Measurements from ENCODE around the gene UBE2QL1. TPM values are rescaled to one million over a fixed set of nuclear protein-coding genes. Genes with fewer than 3 reads are reported as not detected.

Gene UBE2QL1
- total RNA-seq, 1 donor from 2014 or later: 0.17 TPM

DNA sequence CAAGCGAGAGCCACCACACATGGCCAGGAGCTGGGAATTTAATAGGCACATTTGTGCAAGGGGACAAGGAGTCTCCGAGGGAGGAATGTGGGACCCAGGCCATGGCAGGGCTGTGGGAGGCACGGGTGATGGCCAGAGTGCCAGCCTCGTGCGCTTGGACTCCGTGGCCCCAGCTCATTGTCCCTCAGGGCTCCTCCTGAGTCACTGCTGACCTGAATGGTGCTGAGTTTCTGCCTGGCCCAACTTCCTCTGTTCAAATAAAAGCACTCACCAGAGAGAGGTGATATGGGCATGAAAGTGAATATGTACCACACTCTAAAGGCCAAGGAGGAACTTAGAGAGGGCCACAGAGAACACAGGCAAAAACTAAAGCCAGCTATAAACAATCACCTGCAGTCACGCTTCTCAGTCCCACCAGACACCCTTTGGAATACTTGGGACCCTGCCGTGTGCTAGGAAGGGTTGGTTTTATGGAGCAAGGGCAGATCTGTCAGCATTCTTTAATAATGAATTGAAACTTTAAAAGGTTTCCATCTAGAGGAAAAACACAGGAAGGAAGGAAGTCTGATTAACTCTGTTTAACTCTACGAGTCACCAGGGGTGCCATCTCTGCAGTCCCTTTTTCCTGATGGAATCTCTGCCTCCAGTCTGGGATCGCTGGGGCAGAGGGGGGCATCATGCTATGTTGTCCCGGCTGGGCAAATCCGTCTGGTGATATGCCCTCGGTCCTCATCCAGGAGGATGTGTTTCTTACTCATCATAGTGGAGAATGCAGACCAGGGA, 25.1 kb upstream of the UBE2QL1 start:
- no peak for TF ChIP-seq CTCF (IDR thresholded peaks at IDR 0.05; ENCODE audit: insufficient read depth, low read length, poor library complexity, severe bottlenecking)
- no peak for DNase-seq (ENCODE audit: low read depth)

DNA sequence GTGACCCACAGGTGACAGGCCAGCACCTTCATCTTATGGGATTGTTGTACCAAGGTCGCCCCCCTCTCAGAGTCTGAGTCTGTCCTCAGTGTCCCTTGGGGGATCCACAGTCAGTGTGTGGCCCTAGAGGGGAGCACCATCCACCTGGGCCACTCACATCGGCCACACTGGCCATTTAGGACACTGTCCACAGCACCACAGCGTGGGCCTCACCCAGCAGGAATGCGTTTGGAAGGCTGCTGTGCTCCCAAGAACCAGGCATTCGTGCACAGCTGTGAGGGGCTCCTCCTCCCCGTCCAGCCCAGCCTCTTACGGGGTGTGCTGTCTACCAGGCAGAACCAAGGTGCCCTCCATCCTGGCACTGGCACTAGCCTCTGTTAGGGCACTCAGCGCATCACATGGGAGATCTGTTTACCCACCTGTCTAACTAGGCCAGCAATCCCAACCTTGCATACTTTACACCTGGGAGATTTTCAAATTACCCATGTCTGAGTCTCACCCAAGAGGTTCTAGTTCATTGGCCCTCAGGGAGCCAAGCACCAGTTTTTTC, 24.5 kb upstream of the UBE2QL1 start:
- no peak for TF ChIP-seq CTCF (IDR thresholded peaks at IDR 0.05; ENCODE audit: insufficient read depth, low read length, poor library complexity, severe bottlenecking)
- no peaks in the 10 kb centered on the region for H3K27me3 ChIP-seq (ENCODE audit: control insufficient read depth, insufficient read depth, low read length)
- DNase-seq (ENCODE audit: low read depth): no peak
- H3K4me3 ChIP-seq (ENCODE audit: low read depth, low read length): no peak overlapping the region
- no peaks in the 10 kb centered on the region for H3K36me3 ChIP-seq (ENCODE audit: control insufficient read depth, insufficient read depth, low read length)

More for the DNA sequence above, 25.1 kb upstream of the UBE2QL1 start:
- H3K4me3 ChIP-seq (ENCODE audit: low read depth, low read length): no peak overlapping the region
- H3K27me3 ChIP-seq (ENCODE audit: control insufficient read depth, insufficient read depth, low read length): no peaks in the 10 kb centered on the region
- H3K36me3 ChIP-seq (ENCODE audit: control insufficient read depth, insufficient read depth, low read length): no peaks in the 10 kb centered on the region

DNA sequence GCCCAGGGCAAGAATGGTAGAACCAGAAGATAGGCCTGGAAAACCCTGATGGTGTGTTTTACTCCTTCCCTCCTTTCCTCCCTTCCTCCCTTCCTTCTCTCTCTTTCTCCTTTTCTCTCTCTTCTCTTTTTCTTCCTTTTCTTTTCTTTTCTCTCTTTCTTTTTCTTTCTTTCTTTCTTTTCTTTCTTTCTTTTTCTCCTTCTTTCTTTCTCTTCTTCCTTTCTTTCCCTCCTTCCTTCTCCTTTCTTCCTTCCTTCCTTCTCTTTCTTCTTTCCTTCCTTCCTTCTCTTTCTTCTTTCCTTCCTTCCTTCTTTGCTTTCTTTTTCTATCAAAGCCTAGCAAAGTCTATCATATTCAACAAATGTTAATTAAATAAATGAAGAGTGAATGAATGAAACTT, 24.0 kb upstream of the UBE2QL1 start:
- Histone ChIP-seq H3K36me3 (ENCODE audit: control insufficient read depth, insufficient read depth, low read length) (no peaks in the 10 kb centered on the region), H3K27me3 (ENCODE audit: control insufficient read depth, insufficient read depth, low read length) (no peaks in the 10 kb centered on the region), H3K4me3 (ENCODE audit: low read depth, low read length) (no peak overlapping the region)
- TF ChIP-seq CTCF (IDR thresholded peaks at IDR 0.05; ENCODE audit: insufficient read depth, low read length, poor library complexity, severe bottlenecking): no peak
- no peak for DNase-seq (ENCODE audit: low read depth)

DNA sequence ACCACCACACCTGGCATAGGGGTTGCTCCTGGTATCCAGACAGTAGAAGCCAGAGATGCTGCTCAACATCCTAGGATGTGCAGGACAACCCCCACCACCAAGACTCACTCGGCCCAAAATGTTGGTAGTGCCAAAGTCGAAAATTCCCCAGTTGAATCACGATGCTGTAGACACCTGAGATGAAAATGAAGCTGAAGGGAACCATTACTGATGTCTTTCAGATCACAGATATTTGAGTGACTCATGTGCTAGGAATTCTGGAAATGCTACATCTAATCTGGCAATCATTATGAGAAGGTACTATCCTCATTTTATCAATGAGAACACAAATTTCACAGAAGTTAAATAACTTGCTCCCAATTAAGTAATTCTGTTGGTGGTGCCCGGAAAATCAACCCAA, 21.0 kb upstream of the UBE2QL1 start:
- no peaks in the 10 kb centered on the region for H3K36me3 ChIP-seq (ENCODE audit: control insufficient read depth, insufficient read depth, low read length)
- no peak for DNase-seq (ENCODE audit: low read depth)
- no peak for TF ChIP-seq CTCF (IDR thresholded peaks at IDR 0.05; ENCODE audit: insufficient read depth, low read length, poor library complexity, severe bottlenecking)
- no peak overlapping the region for H3K4me3 ChIP-seq (ENCODE audit: low read depth, low read length)
- no peaks in the 10 kb centered on the region for H3K27me3 ChIP-seq (ENCODE audit: control insufficient read depth, insufficient read depth, low read length)

DNA sequence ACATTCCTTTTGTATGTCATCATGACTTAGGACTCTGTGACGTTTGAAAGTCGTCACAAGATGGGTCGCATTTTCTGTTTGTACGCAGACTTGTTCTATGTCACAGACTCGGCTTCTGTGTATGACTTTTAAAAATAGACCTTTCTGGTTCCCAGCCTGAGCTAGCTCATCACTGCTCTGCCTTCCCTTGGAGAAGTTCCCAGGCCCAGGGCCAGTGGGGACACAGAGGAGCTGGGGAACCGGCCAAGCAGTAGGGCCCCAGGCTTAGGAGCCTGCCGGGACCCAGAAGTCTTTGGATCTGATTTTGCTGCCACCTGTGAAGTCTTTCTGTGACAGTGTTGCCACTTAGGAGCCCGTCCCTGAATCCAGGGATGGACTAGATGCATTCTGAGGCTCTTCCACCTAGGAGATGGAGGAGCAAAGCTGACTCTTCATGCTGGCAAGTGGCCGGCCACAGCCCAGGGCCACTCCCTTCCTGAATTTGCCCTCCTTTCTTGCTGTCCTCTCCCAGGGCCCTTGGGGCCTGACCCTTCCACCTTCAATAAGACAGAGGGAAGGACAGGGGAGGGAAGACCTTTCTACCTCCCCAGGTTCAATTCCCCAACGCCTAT, 18.1 kb upstream of the UBE2QL1 start:
- Histone ChIP-seq H3K27me3 (ENCODE audit: control insufficient read depth, insufficient read depth, low read length) (no peaks in the 10 kb centered on the region), H3K4me3 (ENCODE audit: low read depth, low read length) (no peak overlapping the region), H3K36me3 (ENCODE audit: control insufficient read depth, insufficient read depth, low read length) (no peaks in the 10 kb centered on the region)
- no peak for DNase-seq (ENCODE audit: low read depth)
- no peak for TF ChIP-seq CTCF (IDR thresholded peaks at IDR 0.05; ENCODE audit: insufficient read depth, low read length, poor library complexity, severe bottlenecking)
